Activated naive CD8-positive, alpha-beta T cell (primary cell): Measurements from ENCODE around the gene PEX14.

ENCODE experiments used
- H3K27ac Mint-ChIP-seq: one replicate; pipeline ENCODE4 v1.8.0; 2021; ENCODE audit warnings: mixed read lengths
- H3K27me3 Mint-ChIP-seq: one replicate; pipeline ENCODE4 v1.8.0; 2021; ENCODE audit warnings: mixed read lengths
- H3K36me3 Mint-ChIP-seq: one replicate; pipeline ENCODE4 v1.8.0; 2021; ENCODE audit warnings: mixed read lengths
- H3K4me1 Mint-ChIP-seq: one replicate; pipeline ENCODE4 v1.8.0; 2021; ENCODE audit warnings: low read depth, mixed read lengths
- H3K4me3 Mint-ChIP-seq: one replicate; pipeline ENCODE4 v1.8.0; 2021; ENCODE audit warnings: mild to moderate bottlenecking, mixed read lengths
- H3K9me3 Mint-ChIP-seq: one replicate; pipeline ENCODE4 v1.8.0; 2021; ENCODE audit warnings: low read depth, mixed read lengths

PEX14 gene

GRCh38 chr1:10635085-10635896, 160.5 kb downstream of the PEX14 start:
- Mint-ChIP-seq H3K4me3 (no peak overlapping the region), H3K36me3 (peaks cover 2% of the 10 kb centered on the region), H3K4me1 (peaks cover 6% of the 10 kb centered on the region), H3K9me3 (no peaks in the 10 kb centered on the region), H3K27ac (no peak overlapping the region), H3K27me3 (no peaks in the 10 kb centered on the region)

GRCh38 chr1:10635992-10636391, 161.2 kb downstream of the PEX14 start:
- no peak overlapping the region for H3K4me3 Mint-ChIP-seq
- H3K27ac Mint-ChIP-seq, result no peak overlapping the region
- no peaks in the 10 kb centered on the region for H3K36me3 Mint-ChIP-seq
- no peaks in the 10 kb centered on the region for H3K9me3 Mint-ChIP-seq
- no peaks in the 10 kb centered on the region for H3K27me3 Mint-ChIP-seq
- peaks cover 6% of the 10 kb centered on the region for H3K4me1 Mint-ChIP-seq

- peak overlapping the region; percentile 7 for H3K4me3 Mint-ChIP-seq
- H3K4me1 Mint-ChIP-seq, result peaks cover 6% of the 10 kb centered on the region
- H3K36me3 Mint-ChIP-seq, result no peaks in the 10 kb centered on the region
- H3K27me3 Mint-ChIP-seq, result no peaks in the 10 kb centered on the region
- no peaks in the 10 kb centered on the region for H3K9me3 Mint-ChIP-seq
- H3K27ac Mint-ChIP-seq, result no peak overlapping the region
Measured at GRCh38 chr1:10637400-10637799, 162.7 kb downstream of the PEX14 start.

- Mint-ChIP-seq H3K4me1 (peaks cover 6% of the 10 kb centered on the region), H3K27ac (no peak overlapping the region), H3K27me3 (no peaks in the 10 kb centered on the region), H3K4me3 (peak overlapping the region; percentile 7), H3K9me3 (no peaks in the 10 kb centered on the region), H3K36me3 (no peaks in the 10 kb centered on the region)
Measured at GRCh38 chr1:10637834-10638558, 163.2 kb downstream of the PEX14 start.

- peaks cover 6% of the 10 kb centered on the region for H3K4me1 Mint-ChIP-seq
- H3K27me3 Mint-ChIP-seq, result no peaks in the 10 kb centered on the region
- H3K4me3 Mint-ChIP-seq, result no peak overlapping the region
- H3K36me3 Mint-ChIP-seq, result no peaks in the 10 kb centered on the region
- H3K9me3 Mint-ChIP-seq, result no peaks in the 10 kb centered on the region
- no peak overlapping the region for H3K27ac Mint-ChIP-seq
Measured at GRCh38 chr1:10638559-10639005, 163.8 kb downstream of the PEX14 start.

- H3K4me1 Mint-ChIP-seq, result peaks cover 6% of the 10 kb centered on the region
Measured at GRCh38 chr1:10639011-10639774, 164.4 kb downstream of the PEX14 start.

GRCh38 chr1:10639775-10640578, 165.2 kb downstream of the PEX14 start:
- Mint-ChIP-seq H3K27me3 (no peaks in the 10 kb centered on the region), H3K9me3 (no peaks in the 10 kb centered on the region), H3K27ac (no peak overlapping the region), H3K4me3 (peak overlapping the region; percentile 7), H3K4me1 (peaks cover 6% of the 10 kb centered on the region), H3K36me3 (no peaks in the 10 kb centered on the region)

More at GRCh38 chr1:10639011-10639774, 164.4 kb downstream of the PEX14 start:
- peak overlapping the region; percentile 7 for H3K4me3 Mint-ChIP-seq
- H3K36me3 Mint-ChIP-seq, result no peaks in the 10 kb centered on the region
- no peaks in the 10 kb centered on the region for H3K27me3 Mint-ChIP-seq
- no peaks in the 10 kb centered on the region for H3K9me3 Mint-ChIP-seq
- H3K27ac Mint-ChIP-seq, result no peak overlapping the region

- H3K4me1 Mint-ChIP-seq, result peaks cover 6% of the 10 kb centered on the region
- H3K4me3 Mint-ChIP-seq, result no peak overlapping the region
- peaks cover 2% of the 10 kb centered on the region for H3K36me3 Mint-ChIP-seq
- no peaks in the 10 kb centered on the region for H3K9me3 Mint-ChIP-seq
- no peaks in the 10 kb centered on the region for H3K27me3 Mint-ChIP-seq
- no peak overlapping the region for H3K27ac Mint-ChIP-seq
Measured at GRCh38 chr1:10640843-10641553, 166.2 kb downstream of the PEX14 start.

GRCh38 chr1:10641976-10642375, 167.2 kb downstream of the PEX14 start:
- no peak overlapping the region for H3K27ac Mint-ChIP-seq
- H3K4me1 Mint-ChIP-seq, result peaks cover 6% of the 10 kb centered on the region
- H3K36me3 Mint-ChIP-seq, result peaks cover 2% of the 10 kb centered on the region
- no peak overlapping the region for H3K4me3 Mint-ChIP-seq
- no peaks in the 10 kb centered on the region for H3K27me3 Mint-ChIP-seq
- H3K9me3 Mint-ChIP-seq, result no peaks in the 10 kb centered on the region

- Mint-ChIP-seq H3K27me3 (no peaks in the 10 kb centered on the region), H3K27ac (no peak overlapping the region), H3K4me1 (peaks cover 4% of the 10 kb centered on the region), H3K4me3 (no peak overlapping the region), H3K36me3 (peaks cover 2% of the 10 kb centered on the region), H3K9me3 (no peaks in the 10 kb centered on the region)
Measured at GRCh38 chr1:10642403-10643080, 167.8 kb downstream of the PEX14 start.

- Mint-ChIP-seq H3K4me1 (no peaks in the 10 kb centered on the region), H3K27ac (no peak overlapping the region), H3K4me3 (no peak overlapping the region), H3K27me3 (no peaks in the 10 kb centered on the region), H3K9me3 (no peaks in the 10 kb centered on the region), H3K36me3 (peaks cover 2% of the 10 kb centered on the region)
Measured at GRCh38 chr1:10643607-10644306, 169.0 kb downstream of the PEX14 start.

- Mint-ChIP-seq H3K9me3 (no peaks in the 10 kb centered on the region), H3K4me1 (no peaks in the 10 kb centered on the region), H3K36me3 (peaks cover 2% of the 10 kb centered on the region), H3K4me3 (no peak overlapping the region), H3K27me3 (no peaks in the 10 kb centered on the region), H3K27ac (no peak overlapping the region)
Measured at GRCh38 chr1:10644307-10645128, 169.8 kb downstream of the PEX14 start.
